WERI-Rb-1 (cell line): Measurements from ENCODE around the gene USP13.

Source experiments
- DNase-seq: peaks from one replicate; pipeline ENCODE4 v3.0.0-alpha.2; 2020
- H3K27ac ChIP-seq: fragments of 250-450 bp; sonication (Bioruptor Pico); 2 replicates; pipeline ENCODE4 v1.5.1; 2020; ENCODE audit warnings: mild to moderate bottlenecking, moderate library complexity
- H3K27me3 ChIP-seq: fragments of 250-450 bp; sonication (Bioruptor Pico); 2 replicates; pipeline ENCODE4 v1.5.1; 2021; ENCODE audit warnings: mild to moderate bottlenecking, low read depth, moderate library complexity; ENCODE audit not compliant: insufficient read depth, severe bottlenecking
- H3K36me3 ChIP-seq: fragments of 250-450 bp; sonication (Bioruptor Pico); 2 replicates; pipeline ENCODE4 v1.5.1; 2020; ENCODE audit warnings: mild to moderate bottlenecking, moderate library complexity
- H3K4me3 ChIP-seq: 2 replicates; pipeline ENCODE4 v1.5.1; 2011; ENCODE audit warnings: low read depth, mild to moderate bottlenecking, control low read depth, low read length
- H3K9me3 ChIP-seq: fragments of 250-450 bp; sonication (Bioruptor Pico); 2 replicates; pipeline ENCODE4 v1.5.1; 2021; ENCODE audit warnings: mild to moderate bottlenecking, moderate library complexity; ENCODE audit not compliant: severe bottlenecking
- CTCF ChIP-seq: IDR thresholded peaks from 2 replicates; pipeline ENCODE4 v1.5.1; 2011; ENCODE audit warnings: low read depth, mild to moderate bottlenecking, control low read depth, inconsistent platforms, low read length

The USP13 gene

GRCh38 chr3:179652447-179653095, at the start of gene USP13:
Gene USP13, plus strand, starts transcription at chr3:179653040. Its CDS starts 186 bp downstream, at chr3:179653226.
- Histone ChIP-seq H3K36me3 (peaks cover 16% of the 10 kb centered on the region), H3K9me3 (no peaks in the 10 kb centered on the region), H3K27me3 (no peaks in the 10 kb centered on the region), H3K27ac (peak within 1 kb of the TSS; percentile 90), H3K4me3 (peak within 1 kb of the TSS; percentile 93)
- TF ChIP-seq CTCF: no peak
- peak; percentile 81 for DNase-seq

- TF ChIP-seq CTCF: no peak
- Histone ChIP-seq H3K27ac (no peak overlapping the region), H3K9me3 (no peaks in the 10 kb centered on the region), H3K36me3 (peaks cover 40% of the 10 kb centered on the region), H3K27me3 (no peaks in the 10 kb centered on the region), H3K4me3 (peak overlapping the region; percentile 95)
- DNase-seq: no peak
These were observed 49.5 kb upstream of the USP13 start for GRCh38 chr3:179603321-179603720.

- peak overlapping the region; percentile 86 for H3K27ac ChIP-seq
These were observed 49.0 kb upstream of the USP13 start for GRCh38 chr3:179603831-179604230.

GRCh38 chr3:179604321-179605078, 48.3 kb upstream of the USP13 start, which contains the start of the genes MRPL47 and NDUFB5:
Gene MRPL47, minus strand, starts transcription at chr3:179604638. Its CDS starts 14 bp downstream, at chr3:179604624.
Gene NDUFB5, plus strand, starts transcription at chr3:179604794. Its CDS starts 22 bp downstream, at chr3:179604816.
- Histone ChIP-seq H3K9me3 (no peaks in the 10 kb centered on the region), H3K4me3 (peak within 1 kb of the TSS; percentile 95), H3K27ac (peak within 1 kb of the TSS; percentile 86), H3K27me3 (no peaks in the 10 kb centered on the region), H3K36me3 (peaks cover 31% of the 10 kb centered on the region)
- no peak for TF ChIP-seq CTCF
- DNase-seq: peak; percentile 90

More at GRCh38 chr3:179603831-179604230, 49.0 kb upstream of the USP13 start:
- Histone ChIP-seq H3K27me3 (no peaks in the 10 kb centered on the region), H3K4me3 (peak overlapping the region; percentile 95), H3K9me3 (no peaks in the 10 kb centered on the region), H3K36me3 (peaks cover 36% of the 10 kb centered on the region)
- TF ChIP-seq CTCF: no peak
- DNase-seq: no peak

GRCh38 chr3:179606534-179607085, 46.2 kb upstream of the USP13 start:
- DNase-seq: no peak
- Histone ChIP-seq H3K4me3 (no peak overlapping the region), H3K36me3 (peaks cover 14% of the 10 kb centered on the region), H3K9me3 (no peaks in the 10 kb centered on the region), H3K27me3 (no peaks in the 10 kb centered on the region), H3K27ac (no peak overlapping the region)
- no peak for TF ChIP-seq CTCF
